Kasumi-1 (cell line): Measurements from ENCODE around the gene IDUA.

Experiments
- DNase-seq, 2 experiments: peaks; one replicate each; lab custom pipeline; 2025; lab: John Stamatoyannopoulos, UW

The IDUA gene

DNA sequence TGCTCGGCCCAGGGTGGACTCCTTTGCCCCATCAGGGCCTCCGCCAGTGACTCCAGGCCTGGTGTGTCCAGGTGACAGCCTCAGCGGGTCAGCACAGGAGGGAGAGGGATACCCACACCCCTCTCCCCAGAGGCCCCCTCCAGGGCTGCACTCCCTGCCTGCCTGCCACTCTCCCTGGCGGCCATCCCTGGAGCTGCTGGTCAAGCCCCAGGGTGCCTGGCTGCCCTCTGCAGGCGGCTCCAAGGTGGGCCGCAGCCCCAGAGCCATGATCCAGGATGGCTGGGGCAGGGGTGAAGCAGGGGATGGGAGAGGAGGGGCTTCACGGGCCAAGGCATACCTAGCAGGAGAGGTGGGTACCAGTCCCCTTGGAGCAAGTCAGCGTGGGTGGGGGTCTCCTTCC, 28.3 kb downstream of the IDUA start:
- no peak for DNase-seq

DNA sequence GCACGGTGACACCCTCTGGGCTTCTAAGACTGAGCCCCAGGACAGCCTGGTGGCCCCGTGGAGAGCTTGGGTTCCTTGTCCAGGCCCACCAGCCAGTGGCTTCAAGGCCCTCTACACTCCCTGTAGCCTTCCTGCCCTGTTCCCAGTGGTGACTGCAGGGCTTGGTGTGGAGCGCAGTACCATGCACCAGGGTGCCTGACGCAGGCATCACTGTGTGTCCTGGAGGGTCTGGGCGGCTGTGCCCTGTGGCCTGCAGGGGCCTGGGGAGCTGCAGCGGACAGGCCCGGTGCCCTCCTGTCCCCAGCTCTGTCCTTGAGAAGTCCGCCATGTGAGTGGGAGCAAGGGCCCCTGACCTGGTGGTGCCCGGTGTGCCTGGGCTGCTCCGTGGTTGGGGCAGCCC, 28.9 kb downstream of the IDUA start:
- DNase-seq: no peak

DNA sequence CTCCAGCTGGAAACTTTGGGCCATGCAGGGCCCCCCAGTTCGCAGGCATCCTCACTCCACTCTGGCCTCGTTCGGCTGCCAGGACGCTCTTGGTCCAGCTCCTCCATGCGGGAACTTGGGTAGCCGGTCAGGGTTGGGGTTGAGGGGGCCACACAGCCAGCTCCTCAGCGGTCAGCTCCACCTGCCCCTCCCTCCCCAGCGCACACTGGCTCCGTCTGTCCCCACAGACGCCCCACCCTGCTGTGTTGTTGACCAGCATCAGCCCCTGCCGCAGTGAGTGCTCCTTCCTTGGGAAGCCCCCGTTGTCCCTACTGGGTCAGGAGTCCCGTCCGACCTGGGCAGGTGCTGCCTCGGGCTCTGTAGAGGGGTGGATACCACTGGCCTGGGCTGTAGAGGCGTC, 30.4 kb downstream of the IDUA start:
- no peak for DNase-seq

DNA sequence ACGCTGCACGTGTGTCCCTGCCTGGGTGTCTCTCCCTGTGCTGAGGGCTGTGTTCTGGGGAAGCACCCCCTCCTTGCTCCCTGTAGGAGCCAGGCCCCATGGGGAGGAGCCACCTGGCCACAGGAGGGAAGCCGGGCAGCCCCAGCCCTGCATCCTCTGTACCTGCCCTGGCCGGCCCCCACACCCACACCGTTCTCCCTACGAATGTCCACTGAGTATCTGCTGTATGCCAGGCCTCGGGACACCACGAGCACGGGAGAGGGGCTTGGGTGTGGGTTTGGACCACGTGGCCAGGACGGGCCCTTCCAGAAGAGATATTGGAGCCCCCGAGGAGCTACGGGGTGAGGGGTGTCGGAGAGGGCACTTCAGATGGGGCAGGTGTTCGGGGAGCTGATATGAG, 30.9 kb downstream of the IDUA start:
- no peak for DNase-seq

DNA sequence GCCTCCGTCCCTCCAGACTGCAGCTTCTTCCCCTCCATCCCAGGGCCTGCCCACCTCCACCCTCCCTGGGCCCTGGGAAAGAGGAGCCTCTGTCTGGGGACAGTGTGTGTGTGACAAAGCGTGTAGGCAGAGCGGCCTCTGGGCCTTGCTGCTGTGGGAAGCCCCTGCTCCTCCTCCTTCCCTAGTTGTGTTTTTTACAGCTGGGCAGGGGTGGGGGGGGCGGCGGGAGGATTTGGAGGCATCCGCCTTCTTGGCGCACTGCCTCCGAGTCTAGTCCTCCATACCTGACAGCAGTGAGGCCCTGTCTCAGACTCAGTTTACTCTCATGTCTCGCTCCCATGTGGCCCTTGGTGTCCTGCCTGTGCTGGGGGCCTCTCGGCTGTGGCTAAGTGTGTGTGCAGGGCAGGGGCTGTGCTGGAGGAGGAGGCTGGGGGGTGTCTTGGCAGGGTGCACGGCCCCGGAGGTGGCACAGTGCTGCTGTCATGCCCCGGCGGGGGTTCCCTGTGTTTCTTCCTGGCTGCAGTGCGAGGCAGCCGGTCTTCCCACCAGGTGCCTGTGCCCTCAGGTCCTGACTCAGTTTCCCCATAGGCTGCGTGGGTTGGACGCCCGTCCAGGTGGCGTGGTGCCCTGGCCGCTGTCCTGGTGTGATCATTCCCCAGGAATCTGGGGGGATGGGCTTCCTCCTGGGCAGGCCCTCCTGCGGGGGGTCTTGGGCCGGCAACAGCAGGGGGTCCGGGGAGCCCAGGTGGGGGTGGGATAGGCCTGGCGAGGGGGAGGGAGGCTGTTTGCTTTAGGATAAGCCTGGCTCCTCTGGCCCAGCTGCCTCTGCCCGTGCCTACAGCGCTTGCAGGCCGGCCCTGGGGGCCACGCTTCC, 31.5 kb downstream of the IDUA start:
- no peak for DNase-seq

DNA sequence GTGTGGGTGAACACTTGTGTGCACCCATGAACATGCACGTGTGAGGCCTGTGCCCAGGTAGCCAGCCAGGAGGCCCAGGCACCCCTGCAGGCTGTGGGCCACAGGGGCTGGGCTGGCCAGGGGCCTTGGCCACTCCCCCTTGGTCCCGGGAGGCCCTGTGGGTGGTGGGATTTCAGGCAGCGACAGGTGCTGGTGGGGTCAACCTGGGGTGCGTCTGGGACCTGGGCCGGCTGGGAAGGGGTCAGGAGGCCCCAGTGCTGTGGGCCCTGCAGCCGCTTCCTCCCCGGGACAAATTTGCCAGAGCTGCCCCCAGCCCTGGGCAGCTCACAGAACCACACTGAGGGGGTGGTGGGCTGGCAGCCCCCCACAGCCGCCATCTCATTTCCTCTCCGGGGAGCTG, 32.5 kb downstream of the IDUA start:
- no peak for DNase-seq

DNA sequence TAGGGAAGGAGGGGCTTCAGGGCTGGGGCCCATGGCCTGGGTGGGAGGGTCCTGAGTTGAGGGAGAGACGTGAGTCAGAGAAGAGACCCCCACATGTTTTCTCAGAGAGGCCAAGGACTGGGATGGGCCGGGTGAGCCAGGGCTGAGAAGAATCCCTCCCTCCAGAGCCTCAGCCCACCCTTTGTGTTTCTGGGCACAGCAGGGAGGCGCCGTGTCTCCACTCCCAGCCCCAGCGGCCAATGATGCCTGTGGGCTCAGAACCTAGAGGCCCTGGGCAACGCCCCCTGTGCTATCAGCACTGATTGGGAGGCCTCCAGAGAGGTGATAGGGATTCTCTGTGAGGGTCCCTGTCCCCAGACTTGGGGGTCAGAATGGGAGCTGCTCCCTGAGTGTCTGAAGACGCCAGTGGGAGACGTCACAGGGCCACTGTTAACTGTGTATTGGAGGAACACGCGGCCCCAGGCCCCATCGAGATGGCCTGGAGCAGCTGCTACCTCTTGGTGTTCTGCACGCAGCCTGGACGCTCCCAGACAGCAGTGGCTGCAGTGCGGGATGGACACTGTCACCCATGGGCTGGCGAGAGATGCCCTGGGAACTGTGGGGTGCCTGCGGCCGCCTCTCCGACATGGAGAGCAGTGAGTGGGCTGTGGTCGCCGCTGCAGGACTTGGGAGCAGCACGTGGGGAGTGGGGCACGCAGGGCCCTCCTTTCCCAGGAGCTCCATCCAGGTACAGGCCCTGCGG, 33.1 kb downstream of the IDUA start:
- DNase-seq: no peak

DNA sequence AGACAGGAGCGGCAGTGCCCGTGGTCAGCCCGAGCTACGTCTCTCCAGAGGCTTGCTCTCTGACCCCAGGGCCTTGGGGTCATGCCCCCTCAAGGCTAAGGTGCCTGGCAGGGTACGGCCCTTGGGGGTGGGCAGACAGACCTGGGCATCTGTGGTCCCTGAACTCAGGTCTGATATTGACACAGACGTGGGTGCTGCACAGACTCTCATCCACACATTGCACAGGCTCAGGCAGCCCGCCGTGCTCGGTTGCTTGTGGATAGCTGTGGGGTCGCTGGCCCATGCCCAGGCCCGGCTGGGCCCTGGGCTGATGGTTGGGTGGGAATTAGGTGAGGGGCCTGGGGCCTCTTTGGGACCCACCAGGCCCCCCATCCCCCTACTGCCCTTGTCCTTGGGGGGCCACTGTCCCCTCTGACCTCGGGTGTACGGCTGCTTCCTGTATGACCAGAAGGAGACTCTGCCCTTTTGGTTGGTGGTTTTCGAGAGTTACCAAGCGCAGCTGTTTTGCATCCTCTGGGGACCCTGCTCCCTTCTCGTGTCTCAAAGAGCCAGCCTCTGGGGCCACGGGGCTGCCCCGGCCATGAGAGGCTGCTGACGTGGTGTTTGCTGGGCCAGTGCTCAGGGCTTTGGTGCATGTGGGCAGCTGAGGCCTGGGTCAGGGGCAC, 34.7 kb downstream of the IDUA start:
- no peak for DNase-seq

DNA sequence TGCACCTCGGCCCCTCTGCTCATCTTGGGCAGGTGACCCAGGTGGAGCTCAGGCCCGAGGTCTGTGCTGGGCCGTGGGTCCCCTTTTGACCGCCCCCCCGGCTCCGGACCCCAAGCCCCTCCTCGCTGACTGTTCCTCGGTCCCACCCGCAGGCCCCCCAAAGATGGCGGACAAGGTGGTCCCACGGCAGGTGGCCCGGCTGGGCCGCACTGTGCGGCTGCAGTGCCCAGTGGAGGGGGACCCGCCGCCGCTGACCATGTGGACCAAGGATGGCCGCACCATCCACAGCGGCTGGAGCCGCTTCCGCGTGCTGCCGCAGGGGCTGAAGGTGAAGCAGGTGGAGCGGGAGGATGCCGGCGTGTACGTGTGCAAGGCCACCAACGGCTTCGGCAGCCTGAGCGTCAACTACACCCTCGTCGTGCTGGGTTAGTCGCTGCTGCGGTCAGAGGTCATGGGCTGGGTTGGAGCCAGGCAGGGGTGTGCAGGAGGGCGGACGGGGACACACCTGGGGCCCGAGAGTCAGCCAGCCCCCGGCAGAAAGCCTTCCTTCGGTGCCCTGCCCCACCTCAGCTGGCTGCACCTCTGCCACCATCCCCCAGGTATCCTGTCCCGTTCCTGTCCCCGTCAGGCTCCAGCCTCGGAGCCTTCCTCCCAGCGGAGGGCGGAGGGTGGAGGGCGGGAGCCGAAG, 35.4 kb downstream of the IDUA start:
- no peak for DNase-seq

DNA sequence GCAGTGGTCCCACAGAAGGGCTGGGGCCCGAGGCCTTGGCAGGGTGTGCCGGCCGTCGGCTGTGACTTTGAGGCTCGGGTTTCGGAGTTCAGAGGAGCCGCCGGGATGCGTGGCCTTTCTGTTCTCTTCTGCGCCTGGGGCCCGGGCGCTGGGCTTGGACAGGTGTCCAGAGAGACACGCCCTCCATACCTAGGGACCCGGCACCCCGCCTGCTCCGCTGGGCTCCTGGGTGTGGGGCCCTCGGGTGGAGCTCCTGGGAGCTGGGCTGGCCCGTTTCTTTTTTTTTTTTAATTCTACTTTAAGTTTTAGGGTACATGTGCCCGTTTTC, 35.9 kb downstream of the IDUA start:
- DNase-seq: no peak

DNA sequence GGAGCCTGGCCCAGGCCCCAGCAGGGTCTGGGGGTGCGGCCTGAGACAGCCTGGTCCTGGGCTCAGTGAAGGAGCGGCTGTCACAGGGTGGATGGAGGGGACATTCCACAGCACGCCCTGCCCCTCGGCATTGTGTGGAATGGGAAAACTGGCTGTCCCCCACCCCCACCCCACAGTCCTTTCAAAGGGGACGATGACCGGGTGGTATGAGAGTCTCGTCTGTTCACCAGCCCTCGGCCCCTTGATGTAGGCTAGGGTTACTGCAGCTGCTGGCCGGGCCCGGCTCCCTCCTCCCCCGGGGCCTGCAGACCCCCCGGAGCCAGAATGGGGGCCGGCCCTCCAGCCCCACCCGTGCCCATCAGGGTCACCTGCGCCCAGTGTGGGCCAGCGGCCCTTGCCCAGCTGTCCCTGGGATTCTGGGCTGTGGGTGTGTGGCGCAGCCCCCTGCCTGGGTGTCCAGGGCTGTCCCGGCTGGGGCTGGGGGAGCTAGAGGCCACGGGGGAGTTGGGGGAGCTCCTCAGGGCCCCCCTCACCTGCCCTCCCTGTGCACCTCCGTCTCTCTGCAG, 36.3 kb downstream of the IDUA start:
- no peak for DNase-seq

DNA sequence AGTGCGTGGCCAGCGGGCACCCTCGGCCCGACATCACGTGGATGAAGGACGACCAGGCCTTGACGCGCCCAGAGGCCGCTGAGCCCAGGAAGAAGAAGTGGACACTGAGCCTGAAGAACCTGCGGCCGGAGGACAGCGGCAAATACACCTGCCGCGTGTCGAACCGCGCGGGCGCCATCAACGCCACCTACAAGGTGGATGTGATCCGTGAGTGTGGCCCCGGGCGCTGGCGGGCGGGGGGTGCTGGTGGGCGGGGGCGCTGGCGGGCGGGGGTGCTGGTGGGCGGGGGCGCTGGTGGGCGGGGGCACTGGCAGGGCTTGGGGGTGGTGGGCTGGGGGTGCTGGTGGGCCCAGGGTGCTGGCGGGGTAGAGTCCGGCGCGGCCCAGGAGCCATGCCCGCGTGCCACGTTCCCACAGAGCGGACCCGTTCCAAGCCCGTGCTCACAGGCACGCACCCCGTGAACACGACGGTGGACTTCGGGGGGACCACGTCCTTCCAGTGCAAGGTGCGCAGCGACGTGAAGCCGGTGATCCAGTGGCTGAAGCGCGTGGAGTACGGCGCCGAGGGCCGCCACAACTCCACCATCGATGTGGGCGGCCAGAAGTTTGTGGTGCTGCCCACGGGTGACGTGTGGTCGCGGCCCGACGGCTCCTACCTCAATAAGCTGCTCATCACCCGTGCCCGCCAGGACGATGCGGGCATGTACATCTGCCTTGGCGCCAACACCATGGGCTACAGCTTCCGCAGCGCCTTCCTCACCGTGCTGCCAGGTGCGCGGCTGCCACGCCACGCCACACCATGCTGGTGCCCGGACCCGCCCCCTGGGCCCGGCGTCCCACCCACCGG, 37.3 kb downstream of the IDUA start:
- no peak for DNase-seq

DNA sequence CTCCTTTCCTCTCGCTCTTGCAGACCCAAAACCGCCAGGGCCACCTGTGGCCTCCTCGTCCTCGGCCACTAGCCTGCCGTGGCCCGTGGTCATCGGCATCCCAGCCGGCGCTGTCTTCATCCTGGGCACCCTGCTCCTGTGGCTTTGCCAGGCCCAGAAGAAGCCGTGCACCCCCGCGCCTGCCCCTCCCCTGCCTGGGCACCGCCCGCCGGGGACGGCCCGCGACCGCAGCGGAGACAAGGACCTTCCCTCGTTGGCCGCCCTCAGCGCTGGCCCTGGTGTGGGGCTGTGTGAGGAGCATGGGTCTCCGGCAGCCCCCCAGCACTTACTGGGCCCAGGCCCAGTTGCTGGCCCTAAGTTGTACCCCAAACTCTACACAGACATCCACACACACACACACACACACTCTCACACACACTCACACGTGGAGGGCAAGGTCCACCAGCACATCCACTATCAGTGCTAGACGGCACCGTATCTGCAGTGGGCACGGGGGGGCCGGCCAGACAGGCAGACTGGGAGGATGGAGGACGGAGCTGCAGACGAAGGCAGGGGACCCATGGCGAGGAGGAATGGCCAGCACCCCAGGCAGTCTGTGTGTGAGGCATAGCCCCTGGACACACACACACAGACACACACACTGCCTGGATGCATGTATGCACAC, 38.2 kb downstream of the IDUA start:
- no peak for DNase-seq

DNA sequence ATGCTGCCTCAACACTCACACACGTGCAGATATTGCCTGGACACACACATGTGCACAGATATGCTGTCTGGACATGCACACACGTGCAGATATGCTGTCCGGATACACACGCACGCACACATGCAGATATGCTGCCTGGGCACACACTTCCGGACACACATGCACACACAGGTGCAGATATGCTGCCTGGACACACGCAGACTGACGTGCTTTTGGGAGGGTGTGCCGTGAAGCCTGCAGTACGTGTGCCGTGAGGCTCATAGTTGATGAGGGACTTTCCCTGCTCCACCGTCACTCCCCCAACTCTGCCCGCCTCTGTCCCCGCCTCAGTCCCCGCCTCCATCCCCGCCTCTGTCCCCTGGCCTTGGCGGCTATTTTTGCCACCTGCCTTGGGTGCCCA, 39.3 kb downstream of the IDUA start:
- no peak for DNase-seq

DNA sequence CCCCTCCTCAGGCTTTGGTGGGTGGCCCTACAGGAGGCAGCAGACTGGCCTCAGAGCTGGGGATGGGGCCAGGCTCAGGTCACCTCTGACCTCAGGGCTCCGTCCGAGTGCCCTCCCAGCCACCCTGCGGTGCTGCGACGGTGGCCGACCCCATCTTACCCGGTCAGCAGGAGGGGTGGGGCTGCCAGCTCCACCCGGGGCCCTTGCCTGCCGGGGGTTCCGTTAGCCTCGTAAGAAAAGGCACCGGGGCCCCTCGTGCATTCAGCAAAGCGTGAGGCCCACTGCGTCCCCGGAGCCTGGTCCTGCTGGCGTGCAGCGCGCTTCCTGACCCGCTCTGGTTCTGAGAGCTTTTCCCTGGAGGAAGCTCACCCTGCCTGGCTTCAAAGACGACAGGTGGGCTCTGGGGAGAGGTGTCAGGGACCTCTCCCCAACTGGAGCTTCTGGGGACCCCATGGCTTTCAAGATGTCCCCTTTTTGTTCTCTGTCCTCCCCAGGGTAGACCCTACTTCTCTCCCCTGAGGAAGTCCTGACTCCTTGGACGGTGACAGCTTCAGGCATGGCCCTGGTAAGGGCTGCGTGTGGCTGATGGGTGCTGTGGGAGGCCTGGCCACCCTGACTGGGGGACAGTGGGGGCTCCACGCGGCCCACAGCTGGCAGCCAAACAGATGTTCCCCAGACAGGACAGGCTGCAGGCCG, 40.5 kb downstream of the IDUA start:
- no peak for DNase-seq

DNA sequence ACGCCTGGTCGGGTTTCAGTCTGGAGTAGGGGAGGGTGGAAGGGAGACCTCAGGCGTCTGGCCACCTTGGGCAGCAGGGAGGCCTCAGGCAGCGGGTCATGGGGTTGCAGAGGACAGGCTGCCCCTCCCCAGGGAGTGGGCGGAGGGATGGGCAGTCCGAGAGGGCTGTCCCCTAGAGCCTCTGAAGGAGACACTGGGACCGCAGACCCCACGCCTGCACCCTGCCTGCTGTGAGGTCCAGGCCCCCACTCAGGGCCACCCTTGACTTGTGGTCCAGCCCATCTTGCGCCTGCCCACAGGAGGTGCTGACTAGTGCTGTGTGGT, 41.0 kb downstream of the IDUA start:
- DNase-seq: no peak

DNA sequence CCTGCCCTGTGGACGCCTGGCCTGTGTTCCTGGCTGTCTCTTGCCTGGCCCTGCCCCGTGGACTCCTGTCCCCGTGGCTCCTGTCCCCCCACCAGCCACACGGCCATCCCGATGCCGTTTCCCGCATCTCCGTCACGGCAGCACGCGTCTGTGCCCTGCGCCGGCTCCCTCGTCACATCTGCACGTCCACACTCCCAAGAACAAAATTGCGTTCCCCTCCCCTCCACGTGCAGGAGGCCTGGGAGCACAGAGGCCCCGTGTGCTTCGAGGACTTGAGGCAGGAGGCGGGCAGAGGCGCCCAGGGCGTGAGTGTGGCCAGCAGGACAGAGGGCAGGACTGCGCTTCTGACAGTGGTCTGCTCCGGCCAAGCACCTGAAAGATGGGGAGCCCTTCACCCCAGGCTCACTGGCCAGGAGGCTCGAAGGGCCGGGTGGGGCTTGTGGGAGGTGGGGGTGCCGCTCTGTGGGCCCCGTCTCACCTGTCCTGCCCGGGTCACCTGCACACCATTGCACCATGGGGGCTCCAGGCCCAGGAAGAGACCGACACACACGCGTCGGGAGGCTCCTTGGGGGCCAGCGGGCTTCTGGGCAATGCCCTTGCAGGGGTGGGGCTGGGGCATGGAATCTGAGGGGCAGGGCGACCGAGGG, 41.9 kb downstream of the IDUA start:
- no peak for DNase-seq

DNA sequence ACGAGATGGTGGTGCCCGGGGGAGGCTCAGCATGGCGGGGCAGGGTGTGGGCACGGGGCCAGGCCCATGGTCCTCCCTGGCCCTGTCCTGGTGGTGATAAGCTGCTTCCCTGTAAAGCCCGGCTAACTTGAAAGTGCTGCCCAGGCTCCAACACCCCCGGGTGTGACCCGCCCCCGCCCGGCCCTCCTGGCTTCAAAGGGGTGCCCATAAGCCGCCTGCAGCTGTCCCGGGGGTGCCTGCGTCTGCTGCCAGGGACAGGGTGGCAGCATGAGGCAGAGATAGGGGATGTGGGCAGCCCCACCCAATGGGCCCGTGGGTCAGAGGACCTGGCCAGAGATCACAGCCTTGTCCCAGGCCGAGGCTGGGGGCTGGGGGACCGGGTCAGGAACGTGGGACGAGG, 42.7 kb downstream of the IDUA start:
- DNase-seq: no peak

DNA sequence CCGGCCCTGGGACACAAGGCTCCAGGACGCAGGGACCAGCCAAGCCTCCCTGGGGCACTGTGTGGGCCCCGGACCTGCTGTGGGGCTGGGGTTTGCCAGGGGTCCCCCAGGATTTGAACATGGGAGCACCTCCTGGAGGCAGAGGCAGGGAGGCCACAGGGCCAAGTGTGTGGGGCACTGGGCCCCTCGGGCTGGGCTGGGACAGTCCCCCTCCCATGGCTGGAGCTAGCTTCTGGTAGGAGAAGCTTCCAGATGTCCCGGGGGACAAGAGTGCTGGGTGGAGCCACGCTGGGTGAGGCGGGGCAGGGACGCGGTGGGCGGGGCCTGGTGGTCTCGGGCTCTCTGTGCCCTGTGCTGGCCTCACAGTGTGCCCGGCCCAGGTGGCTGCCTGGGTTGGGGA, 43.2 kb downstream of the IDUA start:
- no peak for DNase-seq

DNA sequence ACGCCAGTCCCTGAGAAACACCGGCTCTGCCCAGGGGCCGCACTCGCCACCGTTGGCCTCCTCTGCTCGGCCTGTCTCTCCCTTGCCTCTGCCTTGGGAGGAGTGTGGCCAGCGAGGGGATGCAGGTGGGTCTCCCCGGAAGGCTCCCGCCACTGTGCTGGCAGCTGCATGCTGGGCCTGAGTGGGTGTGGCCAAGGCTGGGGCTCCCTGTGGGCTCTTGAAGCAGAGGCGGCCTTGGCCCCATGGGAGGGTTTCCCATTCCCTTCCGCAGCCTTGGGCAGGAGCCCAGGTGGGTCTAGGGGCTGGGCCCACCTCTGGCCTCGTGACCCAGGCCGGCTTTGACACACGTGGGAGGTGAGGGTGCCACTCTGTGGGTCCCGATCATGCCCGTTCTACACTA, 43.7 kb downstream of the IDUA start:
- DNase-seq: no peak
